Forelimb muscle (tissue), 1 donor: Measurements from ENCODE around the gene NOSIP. TPM values are rescaled to one million over a fixed set of nuclear protein-coding genes. Genes with fewer than 3 reads are reported as not detected.
A peak's percentile ranks its signal among the peaks of the same experiment; 100 is the strongest.
"Not testable (repeated sequence)": the region's sequence is repeated elsewhere in the genome, so short reads cannot be mapped to it uniquely, and the experiment has no call there.

Experiments used
- DNase-seq: peaks from one replicate; pipeline ENCODE4 v3.0.0-alpha.2; 2013; ENCODE audit warnings: low read depth
- polyA plus RNA-seq: library from polyadenylated mRNA; unstranded; fragments of 120-200 nt; gene quantifications from one replicate; pipeline ENCODE4 v1.2.1, GENCODE V29; 2013; ENCODE audit not compliant: insufficient read length

NOSIP gene, protein sequence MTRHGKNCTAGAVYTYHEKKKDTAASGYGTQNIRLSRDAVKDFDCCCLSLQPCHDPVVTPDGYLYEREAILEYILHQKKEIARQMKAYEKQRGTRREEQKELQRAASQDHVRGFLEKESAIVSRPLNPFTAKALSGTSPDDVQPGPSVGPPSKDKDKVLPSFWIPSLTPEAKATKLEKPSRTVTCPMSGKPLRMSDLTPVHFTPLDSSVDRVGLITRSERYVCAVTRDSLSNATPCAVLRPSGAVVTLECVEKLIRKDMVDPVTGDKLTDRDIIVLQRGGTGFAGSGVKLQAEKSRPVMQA
- polyA plus RNA-seq, result 56.5 TPM

DNA sequence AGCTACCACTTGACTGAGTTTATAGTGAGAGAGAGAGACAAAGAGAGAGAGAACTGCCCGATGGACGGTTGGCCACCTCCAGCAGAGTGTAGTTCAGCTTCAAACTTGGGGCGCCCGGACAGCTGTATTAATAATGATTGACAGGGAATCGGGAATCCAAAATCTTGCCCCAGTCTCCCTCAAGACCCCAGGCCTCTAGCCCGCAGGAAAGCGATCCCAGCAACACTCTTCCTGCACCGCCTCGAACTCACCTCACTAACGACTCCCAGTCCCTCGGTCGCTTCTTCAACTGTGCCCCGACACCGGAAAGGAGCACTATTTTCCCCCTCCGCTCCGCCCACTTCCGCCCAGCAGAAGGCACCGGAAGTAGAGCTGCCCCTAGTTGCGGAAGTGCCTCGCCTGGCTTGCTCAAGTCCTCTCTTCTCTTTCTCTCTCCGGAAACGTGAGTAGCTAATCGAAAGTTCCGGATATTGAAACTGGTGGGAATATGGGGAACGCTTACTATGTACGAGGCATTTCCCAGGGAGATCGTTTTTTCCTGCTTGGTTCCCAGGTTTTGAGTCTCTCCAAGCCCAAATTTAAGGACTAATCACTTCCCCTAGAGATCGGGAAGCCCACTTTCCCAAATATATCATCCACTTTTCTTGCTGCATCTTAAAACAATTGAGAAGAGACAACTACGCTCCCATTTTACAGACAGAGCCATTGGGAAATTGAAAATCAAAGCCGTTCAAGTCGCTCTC is at the start of gene NOSIP:
Gene NOSIP (minus strand): TSS at position 293 of the 743 bp plus-strand sequence. CDS start 19,865 bp downstream, outside the sequence.
- peak; percentile 92 for DNase-seq

DNA sequence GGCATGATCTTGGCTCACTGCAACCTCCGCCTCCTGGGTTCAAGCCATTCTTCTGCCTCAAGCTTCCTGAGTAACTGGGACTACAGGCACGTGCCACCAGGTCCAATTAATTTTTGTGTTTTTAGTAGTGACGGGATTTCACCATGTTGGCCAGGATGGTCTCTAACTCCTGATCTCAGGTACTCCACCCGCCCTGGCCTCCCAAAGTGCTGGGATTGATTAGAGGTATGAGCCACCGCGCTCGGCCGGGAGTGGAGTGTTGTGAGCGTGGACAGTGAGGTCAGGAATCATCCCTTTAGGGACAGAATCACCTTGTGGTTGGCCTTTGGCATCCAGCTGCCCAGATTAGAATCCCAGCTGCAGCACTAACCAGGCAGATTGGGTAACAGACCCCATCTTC is 49.3 kb upstream of the NOSIP start:
- no peak for DNase-seq

DNA sequence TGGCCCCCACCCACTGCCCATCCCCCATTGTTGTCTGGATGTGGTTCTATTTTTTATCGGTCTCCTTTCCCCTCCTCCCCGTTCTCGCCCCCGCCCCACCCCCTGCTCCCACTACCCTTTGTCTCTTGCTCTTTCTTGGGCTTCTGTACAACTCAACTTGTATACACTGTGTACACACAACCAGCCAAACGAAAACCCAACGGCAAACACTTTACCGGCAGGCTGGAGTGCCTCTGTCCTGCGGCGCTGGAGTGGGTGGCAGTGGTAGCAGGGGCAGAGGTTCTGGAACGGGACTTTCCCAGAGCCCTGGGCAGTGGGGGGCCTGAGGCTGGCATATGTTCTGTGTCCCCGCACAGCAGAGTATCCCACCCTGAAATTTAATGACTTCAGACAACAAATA is 45.9 kb upstream of the NOSIP start:
- DNase-seq, result no peak

DNA sequence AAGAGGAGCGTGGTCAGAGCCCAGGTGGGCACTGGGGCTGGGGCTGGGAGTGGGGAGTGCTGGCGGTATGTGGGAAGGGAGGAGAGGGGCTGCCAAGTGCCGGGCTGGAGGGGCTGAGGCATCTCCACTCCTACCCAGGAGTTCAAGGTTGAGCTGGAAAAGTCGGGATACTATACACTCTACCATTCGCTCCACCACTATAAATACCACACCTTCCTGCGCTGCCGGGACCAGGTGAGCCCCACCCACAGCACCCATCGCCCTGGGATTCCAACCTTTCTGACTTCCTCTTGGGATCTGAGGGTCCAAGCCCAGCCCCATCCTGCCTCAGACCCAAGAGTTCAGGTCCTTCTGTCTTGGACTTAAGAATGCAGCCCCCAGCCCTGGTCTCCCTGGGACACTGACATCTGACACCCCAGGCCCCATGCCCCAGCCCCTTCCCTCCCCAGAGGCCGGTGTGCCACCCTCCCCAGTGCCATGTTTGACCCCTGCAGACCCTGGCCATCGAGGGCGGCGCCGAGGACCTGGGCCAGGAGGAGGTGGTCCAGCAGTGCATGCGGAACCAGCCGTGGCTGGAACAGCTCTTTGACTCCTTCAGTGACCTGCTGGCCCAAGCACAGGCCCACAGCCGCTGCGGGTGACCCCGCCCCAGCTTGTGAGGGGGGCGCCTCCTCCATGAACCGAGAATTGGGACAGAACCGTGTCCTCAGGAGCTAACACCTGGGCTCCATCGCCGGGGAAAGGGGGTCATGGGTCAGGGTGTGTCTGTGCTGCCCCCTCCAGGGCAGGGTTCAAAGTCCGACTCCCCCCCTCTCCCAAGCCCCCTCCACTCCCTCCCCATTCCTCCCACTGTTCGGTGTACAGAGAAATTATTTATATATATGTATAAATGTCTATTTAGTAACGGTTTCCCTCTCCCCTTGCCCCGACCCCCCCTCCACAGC is 44.9 kb upstream of the NOSIP start:
- no peak for DNase-seq

DNA sequence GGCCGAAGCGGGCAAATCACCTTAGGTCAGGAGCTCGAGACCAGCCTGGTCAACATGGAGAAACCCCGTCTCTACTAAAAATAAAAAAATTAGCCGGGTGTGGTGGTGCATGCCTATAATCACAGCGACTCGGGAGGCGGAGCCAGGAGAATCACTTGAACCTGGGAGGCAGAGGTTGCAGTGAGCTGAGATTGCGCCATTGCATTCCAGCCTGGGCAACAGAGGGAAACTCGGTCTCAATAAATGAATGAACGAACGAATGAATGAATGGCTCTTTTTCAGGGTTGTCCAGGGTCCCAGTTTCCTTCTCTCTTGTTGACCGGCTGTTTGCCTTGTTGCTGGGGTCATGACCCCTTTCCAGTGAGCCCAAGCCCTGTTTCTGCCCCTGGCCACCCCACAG is 37.5 kb upstream of the NOSIP start:
- not testable (repeated sequence) for DNase-seq

DNA sequence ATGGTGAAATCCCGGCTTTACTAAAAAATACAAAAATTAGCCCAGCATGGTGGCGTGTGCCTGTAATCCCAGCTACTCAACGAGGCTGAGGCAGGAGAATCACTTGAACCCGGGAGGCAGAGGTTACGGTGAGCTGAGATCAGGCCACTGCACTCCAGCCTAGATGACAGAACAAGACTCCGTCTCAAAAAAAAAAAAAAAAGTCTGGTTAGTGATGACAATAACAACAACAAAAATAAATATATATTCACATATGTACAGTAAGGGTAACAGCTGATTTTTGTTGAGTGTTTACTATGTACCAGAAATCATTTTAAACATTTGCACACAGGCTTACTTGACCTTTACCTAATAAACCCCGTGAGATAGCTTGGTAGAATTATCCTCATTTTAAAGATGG is 36.6 kb upstream of the NOSIP start:
- no peak for DNase-seq

DNA sequence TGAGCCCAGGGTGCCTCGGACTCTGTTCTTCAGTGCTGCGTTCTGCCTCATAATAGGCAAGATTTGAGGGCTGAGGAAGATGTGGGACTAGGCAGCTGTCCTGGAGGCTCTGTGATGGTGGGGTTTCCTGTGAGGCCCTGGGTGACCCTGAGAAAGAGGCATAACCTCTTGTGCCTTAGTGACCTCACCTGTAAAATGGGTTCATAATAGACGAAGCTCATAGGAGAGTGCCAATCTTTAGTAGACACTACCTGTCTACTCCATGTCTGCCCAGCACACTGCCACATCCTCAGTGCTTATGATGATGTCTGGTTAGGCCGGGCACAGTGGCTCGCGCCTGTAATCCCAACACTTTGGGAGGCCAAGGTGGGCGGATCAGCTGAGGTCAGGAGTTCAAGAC is 36.2 kb upstream of the NOSIP start:
- DNase-seq, result no peak

DNA sequence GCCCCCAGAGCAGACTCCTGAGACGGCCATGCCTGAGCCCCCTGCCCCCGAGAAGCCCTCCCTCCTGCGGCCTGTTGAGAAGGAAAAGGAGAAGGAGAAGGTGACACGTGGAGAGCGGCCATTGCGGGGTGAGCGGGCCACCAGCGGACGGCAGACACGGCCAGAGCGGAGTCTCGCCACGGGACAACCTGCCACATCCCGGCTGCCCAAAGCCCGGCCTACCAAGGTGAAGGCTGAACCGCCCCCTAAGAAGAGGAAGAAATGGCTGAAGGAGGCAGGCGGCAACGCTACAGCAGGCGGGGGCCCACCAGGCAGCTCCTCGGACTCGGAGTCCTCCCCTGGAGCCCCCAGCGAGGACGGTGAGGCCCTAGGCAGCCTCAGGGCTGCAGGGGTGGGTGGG is 35.5 kb upstream of the NOSIP start:
- DNase-seq, result no peak

DNA sequence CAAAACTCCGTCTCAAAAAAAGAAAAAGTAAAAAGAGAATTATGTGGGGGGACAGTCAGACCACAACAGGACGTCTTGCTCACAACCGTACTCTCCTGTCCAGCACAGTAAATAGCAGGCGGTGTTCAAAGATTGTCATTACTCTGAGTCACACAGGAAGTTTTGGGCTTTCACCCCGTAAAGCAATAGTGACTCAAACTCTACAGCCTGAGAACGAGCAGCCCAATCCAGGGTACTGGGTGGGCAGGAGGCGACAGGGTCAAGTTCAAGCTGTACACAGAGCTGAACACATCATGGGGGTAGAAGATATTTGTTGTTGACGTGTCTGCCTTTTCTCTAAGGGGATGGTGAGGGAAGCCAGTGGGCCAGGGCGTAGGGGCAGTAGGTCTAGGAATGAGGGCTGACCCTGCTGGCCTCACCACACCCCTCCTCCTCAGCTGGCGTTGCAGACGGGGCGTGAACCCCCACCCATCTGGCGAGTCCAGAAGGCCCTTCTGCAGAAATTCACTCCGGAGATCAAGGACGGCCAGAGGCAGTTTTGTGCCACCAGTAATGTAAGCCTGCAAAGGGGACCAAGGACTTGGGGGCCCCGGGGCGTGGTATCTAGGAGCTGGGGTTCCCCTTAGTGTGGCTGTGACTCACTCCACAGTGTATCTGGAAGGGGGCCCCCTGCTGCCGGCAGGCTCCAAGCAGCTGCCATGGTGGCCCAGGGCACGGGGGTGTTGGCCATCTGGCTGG is 33.9 kb upstream of the NOSIP start:
- no peak for DNase-seq

DNA sequence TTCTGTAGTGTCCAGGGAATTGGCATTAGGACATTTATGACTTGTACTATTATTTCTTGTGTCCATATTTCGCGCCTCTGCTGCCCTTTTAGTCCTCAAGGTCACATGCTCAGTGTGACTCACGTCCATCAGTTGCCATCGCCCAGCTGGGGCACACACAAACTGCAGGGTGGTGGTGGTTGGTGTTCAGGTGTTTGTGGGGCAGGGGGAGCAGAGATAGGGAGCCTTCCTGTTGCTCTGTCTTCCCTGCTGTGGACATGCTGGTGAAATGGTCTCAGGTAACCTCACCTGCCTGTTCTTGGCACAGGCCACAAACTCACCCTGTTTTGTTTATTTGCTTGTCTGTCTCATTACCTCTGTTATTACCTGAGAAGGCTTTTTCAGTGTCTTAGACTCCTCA is 33.0 kb upstream of the NOSIP start:
- no peak for DNase-seq

DNA sequence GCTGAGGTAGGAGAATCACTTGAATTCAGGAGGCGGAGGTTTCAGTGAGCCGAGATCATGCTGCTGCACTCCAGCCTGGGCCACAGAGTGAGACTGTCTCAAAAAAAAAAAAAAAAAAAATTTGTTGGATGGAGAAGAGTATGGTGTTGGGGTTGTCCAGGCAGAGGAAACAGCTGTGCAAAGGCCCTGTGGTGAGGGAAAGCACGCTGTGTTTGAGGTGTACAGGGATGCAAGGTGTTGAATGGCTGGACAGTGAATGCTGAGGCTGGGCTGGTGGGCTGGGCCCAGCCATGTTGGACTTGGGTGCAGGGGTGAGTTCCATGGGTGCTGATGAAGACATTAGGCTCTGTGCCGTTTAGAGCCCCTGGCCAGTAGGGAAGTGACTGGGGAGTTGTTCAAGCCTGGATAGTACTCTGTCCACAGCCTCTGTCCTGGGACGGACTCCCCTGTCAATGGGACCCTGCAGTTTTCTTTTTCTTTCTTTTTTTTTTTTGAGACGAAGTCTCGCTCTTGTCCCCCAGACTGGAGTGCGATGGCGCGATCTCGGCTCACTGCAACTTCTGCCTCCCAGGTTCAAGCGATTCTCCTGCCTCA is 29.2 kb upstream of the NOSIP start:
- DNase-seq, result no peak

DNA sequence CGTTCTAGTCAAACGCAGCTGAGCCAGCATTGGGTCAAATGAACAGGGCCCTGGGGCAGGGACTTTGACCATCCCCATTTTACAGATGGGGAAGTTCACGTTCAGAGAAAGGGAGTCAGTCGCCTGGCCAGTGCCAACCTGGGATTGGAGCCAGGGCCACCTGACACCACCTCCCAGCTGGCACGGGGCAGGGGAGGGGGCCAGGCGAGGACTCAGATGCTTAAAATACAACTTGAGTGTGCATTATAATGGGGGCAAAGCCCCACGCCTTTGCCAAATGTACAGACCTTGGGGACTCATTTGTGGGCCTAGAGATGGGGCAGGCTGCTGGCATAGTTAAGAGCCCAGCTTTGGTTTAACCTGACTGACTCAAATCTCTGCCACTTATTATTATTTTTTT is 25.2 kb upstream of the NOSIP start:
- DNase-seq, result no peak

DNA sequence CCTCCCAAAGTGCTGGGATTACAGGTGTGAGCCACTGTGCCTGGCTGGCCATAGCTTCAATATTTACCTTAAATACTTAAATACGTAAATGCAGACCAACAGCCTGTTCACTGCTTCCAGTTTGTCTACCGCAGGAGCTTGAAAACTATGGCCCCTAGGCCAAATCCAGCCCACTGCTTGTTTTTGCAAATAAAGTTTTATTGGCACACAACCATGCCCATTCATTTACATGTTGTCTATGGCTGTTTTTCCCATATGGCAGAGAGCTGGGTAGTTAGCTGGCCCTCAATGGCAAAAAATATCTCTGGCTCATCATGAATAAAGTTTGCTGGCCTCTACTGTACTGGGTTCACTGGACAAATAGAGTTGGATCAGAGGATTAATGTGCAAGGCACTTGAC is 22.4 kb upstream of the NOSIP start:
- DNase-seq, result no peak

DNA sequence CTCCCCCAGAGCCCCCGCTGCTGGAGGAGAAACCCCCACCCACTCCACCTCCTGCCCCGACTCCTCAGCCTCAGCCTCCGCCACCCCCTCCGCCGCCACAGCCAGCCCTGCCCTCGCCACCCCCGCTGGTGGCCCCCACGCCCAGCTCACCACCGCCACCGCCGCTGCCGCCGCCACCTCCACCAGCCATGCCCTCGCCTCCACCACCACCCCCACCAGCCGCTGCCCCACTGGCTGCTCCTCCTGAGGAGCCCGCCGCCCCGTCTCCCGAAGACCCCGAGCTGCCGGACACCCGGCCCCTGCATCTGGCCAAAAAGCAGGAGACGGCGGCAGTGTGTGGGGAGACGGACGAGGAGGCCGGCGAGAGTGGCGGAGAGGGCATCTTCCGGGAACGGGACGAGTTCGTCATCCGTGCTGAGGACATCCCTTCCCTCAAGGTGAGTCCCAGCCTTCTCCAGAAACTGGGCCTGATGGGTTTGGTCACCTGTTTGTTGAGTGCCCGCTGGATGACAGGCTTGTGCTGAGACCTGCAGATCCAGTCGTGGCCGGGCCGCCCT is 21.2 kb upstream of the NOSIP start:
- DNase-seq, result no peak

DNA sequence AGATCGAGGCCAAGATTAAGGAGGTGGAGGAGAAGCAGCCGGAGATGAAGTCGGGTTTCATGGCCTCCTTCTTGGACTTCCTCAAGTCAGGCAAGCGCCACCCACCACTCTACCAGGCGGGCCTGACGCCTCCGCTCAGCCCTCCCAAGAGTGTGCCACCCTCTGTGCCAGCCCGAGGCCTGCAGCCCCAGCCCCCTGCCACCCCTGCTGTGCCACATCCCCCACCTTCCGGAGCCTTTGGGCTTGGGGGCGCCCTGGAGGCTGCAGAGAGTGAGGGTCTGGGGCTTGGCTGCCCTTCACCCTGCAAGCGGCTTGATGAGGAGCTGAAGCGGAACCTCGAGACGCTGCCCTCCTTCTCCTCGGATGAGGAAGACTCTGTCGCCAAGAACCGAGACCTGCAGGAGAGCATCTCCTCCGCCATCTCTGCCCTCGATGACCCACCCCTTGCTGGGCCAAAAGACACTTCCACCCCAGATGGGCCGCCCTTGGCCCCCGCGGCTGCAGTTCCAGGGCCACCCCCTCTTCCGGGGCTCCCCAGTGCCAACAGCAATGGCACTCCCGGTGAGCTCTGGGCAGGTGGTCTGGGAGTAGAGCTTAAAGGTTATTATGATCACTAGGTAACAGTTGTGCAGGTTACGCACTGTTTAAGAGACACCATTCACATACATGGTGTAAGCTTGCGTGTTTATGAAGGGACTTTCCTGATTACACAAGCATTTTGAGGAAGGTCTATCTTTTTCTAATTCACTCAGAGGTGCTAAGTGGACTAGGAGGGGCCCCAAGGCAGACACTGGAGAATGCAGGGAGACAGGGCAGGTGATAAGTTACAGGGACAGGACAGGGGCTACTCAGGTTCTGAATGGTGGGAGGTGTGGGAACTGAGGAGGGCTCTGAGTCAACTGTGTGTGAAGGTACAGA is 19.3 kb upstream of the NOSIP start:
- DNase-seq, result no peak

DNA sequence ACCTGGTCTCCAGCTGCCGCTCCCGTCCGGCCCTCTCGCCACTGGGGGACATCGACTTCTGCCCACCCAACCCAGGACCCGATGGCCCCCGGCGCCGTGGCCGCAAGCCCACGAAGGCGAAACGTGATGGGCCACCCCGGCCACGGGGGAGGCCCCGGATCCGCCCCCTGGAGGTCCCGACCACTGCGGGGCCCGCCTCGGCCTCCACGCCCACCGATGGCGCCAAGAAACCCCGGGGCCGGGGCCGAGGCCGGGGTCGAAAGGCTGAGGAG is 17.3 kb upstream of the NOSIP start:
- no peak for DNase-seq

DNA sequence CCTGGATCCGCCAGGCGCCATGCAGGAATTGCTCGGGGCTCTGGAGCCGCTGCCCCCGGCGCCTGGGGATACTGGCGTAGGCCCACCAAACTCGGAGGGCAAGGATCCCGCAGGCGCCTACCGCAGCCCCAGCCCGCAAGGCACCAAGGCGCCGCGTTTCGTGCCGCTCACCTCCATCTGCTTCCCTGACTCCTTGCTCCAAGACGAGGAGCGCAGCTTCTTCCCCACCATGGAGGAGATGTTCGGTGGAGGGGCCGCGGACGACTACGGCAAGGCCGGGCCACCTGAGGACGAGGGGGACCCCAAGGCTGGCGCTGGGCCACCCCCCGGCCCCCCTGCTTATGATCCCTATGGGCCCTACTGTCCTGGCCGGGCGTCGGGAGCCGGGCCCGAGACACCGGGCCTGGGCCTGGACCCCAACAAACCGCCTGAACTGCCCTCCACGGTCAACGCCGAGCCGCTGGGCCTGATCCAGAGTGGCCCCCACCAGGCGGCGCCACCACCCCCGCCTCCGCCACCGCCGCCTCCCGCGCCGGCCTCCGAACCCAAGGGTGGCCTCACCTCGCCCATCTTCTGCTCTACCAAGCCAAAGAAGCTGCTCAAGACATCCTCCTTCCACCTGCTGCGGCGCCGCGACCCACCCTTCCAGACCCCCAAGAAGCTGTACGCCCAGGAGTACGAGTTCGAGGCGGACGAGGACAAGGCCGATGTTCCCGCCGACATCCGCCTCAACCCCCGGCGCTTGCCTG is 16.8 kb upstream of the NOSIP start:
- DNase-seq, result no peak

DNA sequence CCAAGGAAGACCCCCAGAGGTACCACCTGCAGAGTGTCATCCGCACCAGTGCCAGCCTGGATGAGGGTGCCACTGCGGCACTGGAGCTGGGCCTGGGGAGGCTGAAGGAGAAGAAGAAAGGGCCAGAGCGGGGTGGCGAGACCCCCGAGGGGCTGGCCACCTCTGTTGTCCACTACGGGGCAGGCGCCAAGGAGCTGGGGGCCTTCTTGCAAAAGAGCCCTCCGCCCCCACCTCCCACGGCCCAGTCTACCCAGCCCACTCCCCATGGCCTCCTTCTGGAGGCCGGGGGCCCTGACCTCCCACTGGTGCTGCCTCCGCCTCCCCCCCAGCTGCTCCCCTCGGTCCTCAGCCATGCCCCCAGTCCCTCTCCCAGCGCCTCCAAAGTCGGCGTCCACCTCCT is 16.1 kb upstream of the NOSIP start:
- DNase-seq, result no peak

DNA sequence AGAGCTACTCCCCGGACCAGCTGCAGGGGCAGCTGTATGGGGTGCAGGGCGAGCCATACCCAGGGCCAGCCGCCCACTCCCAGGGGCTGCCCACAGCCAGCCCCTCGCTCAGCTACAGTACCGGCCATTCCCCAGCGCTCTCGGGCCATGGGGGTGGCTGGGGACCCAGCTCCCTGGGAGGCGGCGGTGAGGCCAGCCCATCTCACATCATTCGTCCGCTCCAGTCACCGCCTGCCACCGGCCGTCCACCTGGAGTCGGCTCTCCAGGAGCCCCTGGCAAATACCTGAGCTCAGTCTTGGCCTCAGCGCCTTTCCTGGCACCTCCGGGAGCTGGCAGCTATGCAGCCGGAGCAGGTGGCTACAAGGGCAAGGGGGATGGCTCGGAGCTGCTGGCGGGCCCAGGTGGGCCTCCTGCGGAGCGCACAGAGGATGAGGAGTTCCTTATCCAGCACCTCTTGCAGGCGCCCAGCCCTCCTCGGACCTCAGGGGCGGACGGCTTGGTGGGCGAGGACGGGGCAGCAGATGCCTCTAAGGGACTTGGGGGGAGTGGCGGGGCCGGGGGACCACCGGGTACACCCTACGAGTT is 15.6 kb upstream of the NOSIP start:
- no peak for DNase-seq
